Endothelial cell of umbilical vein (primary cell): Measurements from ENCODE around the gene RAB12. TPM values are rescaled to one million over a fixed set of nuclear protein-coding genes. Genes with fewer than 3 reads are reported as not detected.

Source experiments
- BruUV-seq: library from RNA; stranded (reverse); fragments of 400-500 nt; replicated peaks from 2 replicates; lab custom pipeline; 2021; lab: Mats Ljungman, UMichigan
- CTCF ChIA-PET: fragments of 300-600, 350-600 bp; sonication (Branson Sonifier 250); formaldehyde crosslinking; loops from one replicate; lab custom pipeline; 2021; ENCODE audit warnings: antibody characterized with exemption, inconsistent platforms; lab: Charles Lee
- POLR2A ChIA-PET: fragments of 300-600, 350-600 bp; sonication (Branson Sonifier 250); formaldehyde crosslinking; loops from one replicate; lab custom pipeline; 2021; ENCODE audit warnings: antibody characterized with exemption, inconsistent platforms; lab: Charles Lee
- DNase-seq: peaks from one replicate; pipeline ENCODE4 v3.0.0-alpha.2; 2011; ENCODE audit warnings: low read depth, low spot score
- FAIRE-seq: peaks from 2 replicates; lab custom pipeline; 2011; peaks lifted over from hg19 to GRCh38; lab: Jason Lieb, UNC
- H2AFZ ChIP-seq: 2 replicates; pipeline ENCODE4 v1.6.0; 2012; ENCODE audit warnings: low read depth, low read length, control low read depth, inconsistent platforms
- H3K27ac ChIP-seq: 2 replicates; pipeline ENCODE4 v1.5.1; 2011; ENCODE audit warnings: low read depth, mild to moderate bottlenecking, control low read depth, low read length, moderate library complexity; ENCODE audit not compliant: insufficient read depth
- H3K27me3 ChIP-seq, 2 experiments: 2 replicates each; pipeline versions ENCODE4 v1.6.0 to v1.6.1; 2011; ENCODE audit warnings: low read length in 2 of 2, mixed read lengths in 1 of 2; ENCODE audit not compliant: control insufficient read depth in 2 of 2, insufficient read depth in 2 of 2
- H3K36me3 ChIP-seq, 2 experiments: 2 replicates in 1 of 2; 3 replicates in 1 of 2; pipeline ENCODE4 v1.5.1; 2011; ENCODE audit warnings: low read length in 2 of 2, mild to moderate bottlenecking in 1 of 2, moderate library complexity in 1 of 2; ENCODE audit not compliant: control insufficient read depth in 2 of 2, insufficient read depth in 2 of 2; ENCODE audit errors: extremely low read depth in 1 of 2
- H3K4me1 ChIP-seq: 3 replicates; pipeline ENCODE4 v1.5.1; 2011; ENCODE audit warnings: mild to moderate bottlenecking, low read length; ENCODE audit not compliant: control insufficient read depth, insufficient read depth; ENCODE audit errors: extremely low read depth
- H3K4me2 ChIP-seq: 2 replicates; pipeline ENCODE4 v1.6.1; 2011; ENCODE audit warnings: low read length, control low read depth, mixed read lengths; ENCODE audit not compliant: insufficient read depth
- H3K4me3 ChIP-seq, 3 experiments: fragments of 200-600 bp in 1 of 3; sonication (generic), shearing (Covaris generic) in 1 of 3; replicated peaks in 1 of 3; 2 replicates each; pipeline ENCODE4 v1.5.1; 2011 to 2016; ENCODE audit warnings: control low read depth in 3 of 3, low read length in 3 of 3, mild to moderate bottlenecking in 2 of 3, inconsistent platforms in 1 of 3, low read depth in 1 of 3, moderate library complexity in 1 of 3; ENCODE audit not compliant: insufficient read depth in 1 of 3
- H3K79me2 ChIP-seq: 2 replicates; pipeline ENCODE4 v1.6.0; 2012; ENCODE audit warnings: low read length, inconsistent platforms; ENCODE audit not compliant: control insufficient read depth, insufficient read depth
- H3K9ac ChIP-seq: replicated peaks from 2 replicates; pipeline ENCODE3; 2011; ENCODE audit warnings: low read length, control low read depth; ENCODE audit not compliant: insufficient read depth; ENCODE audit errors: extremely low read depth
- H3K9me1 ChIP-seq: replicated peaks from 3 replicates; pipeline ENCODE4 v1.6.0; 2011; ENCODE audit warnings: mild to moderate bottlenecking, low read length; ENCODE audit not compliant: control insufficient read depth, insufficient read depth; ENCODE audit errors: extremely low read depth
- H3K9me3 ChIP-seq: replicated peaks from 2 replicates; pipeline ENCODE4 v1.5.1; 2012; ENCODE audit warnings: low read length, inconsistent platforms; ENCODE audit not compliant: control insufficient read depth, insufficient read depth
- H4K20me1 ChIP-seq: replicated peaks from 2 replicates; pipeline ENCODE3; 2011; ENCODE audit warnings: mild to moderate bottlenecking, low read length; ENCODE audit not compliant: control insufficient read depth, insufficient read depth; ENCODE audit errors: extremely low read depth
- CTCF ChIP-seq, 2 donors: IDR thresholded peaks; 1 replicate in 1 of 2; 2 replicates in 1 of 2; pipeline ENCODE4 v1.5.1; 2011; ENCODE audit warnings: low read length in 2 of 2, mild to moderate bottlenecking in 2 of 2, moderate library complexity in 2 of 2, control low read depth in 1 of 2, inconsistent platforms in 1 of 2, low read depth in 1 of 2; ENCODE audit not compliant: insufficient read depth in 1 of 2; ENCODE audit errors: extremely low read depth in 1 of 2
- EZH2 ChIP-seq: IDR thresholded peaks from 2 replicates; pipeline ENCODE4 v1.6.1; 2012; ENCODE audit warnings: borderline replicate concordance, low read depth, mild to moderate bottlenecking, moderate library complexity, low read length, inconsistent platforms; ENCODE audit not compliant: severe bottlenecking
- FOS ChIP-seq: IDR thresholded peaks from 2 replicates; pipeline ENCODE4 v1.6.1; 2011; ENCODE audit warnings: mild to moderate bottlenecking, low read length, moderate library complexity, borderline replicate concordance; ENCODE audit not compliant: insufficient read depth
- GATA2 ChIP-seq: IDR thresholded peaks from 2 replicates; pipeline ENCODE4 v1.7.0; 2011; ENCODE audit warnings: low read depth, mild to moderate bottlenecking, moderate library complexity, mixed read lengths, low read length; ENCODE audit not compliant: insufficient read length, insufficient read depth
- JUN ChIP-seq: IDR thresholded peaks from 2 replicates; pipeline ENCODE4 v1.6.1; 2011; ENCODE audit warnings: borderline replicate concordance, low read depth; ENCODE audit not compliant: insufficient read length, insufficient read depth
- MAX ChIP-seq: IDR thresholded peaks from 2 replicates; pipeline ENCODE4 v1.6.1; 2011; ENCODE audit not compliant: insufficient read depth, insufficient read length
- MYC ChIP-seq: IDR thresholded peaks from one replicate; pipeline ENCODE4 v1.6.1; 2011; ENCODE audit warnings: mild to moderate bottlenecking, low read depth, low read length
- POLR2A ChIP-seq: IDR thresholded peaks from 2 replicates; pipeline ENCODE4 v1.6.1; 2012; ENCODE audit warnings: low read depth, mild to moderate bottlenecking, control low read depth, low read length
- POLR2AphosphoS5 ChIP-seq: IDR thresholded peaks from 2 replicates; pipeline ENCODE4 v1.6.1; 2012; ENCODE audit warnings: low read depth, mild to moderate bottlenecking, control low read depth, low read length, moderate library complexity; ENCODE audit not compliant: insufficient read depth
- dilution Hi-C: fragments of 300-500 bp; cut with MboI; formaldehyde crosslinking; loops from one replicate; pipeline ENCODE4 v1.15.0; 2019; ENCODE audit warnings: low sequenced_read_pairs; ENCODE audit not compliant: extremely low pct_ligation_motif_present
- intact Hi-C: fragments of 100-400 bp; cut with micrococcal nuclease; formaldehyde crosslinking; loops from one replicate; pipeline ENCODE4 v1.10.0; 2022
- polyA plus RNA-seq, 4 experiments: library from polyadenylated mRNA; depleted of rRNA in 3 of 4; stranded (reverse) in 3 of 4; unstranded in 1 of 4; fragments of >200 nt; gene quantifications; 2 replicates each; pipeline versions ENCODE4 v1.2.1 to v1.2.3, GENCODE V29; 2011 to 2012; ENCODE audit warnings: missing spikeins in 1 of 4
- total RNA-seq: library from RNA; stranded (reverse); gene quantifications from 2 replicates; pipeline ENCODE4 v1.2.3, GENCODE V29; 2021

Gene RAB12
- total and polyA plus RNA-seq, 2 donors (not counting 3 experiments of a cell fraction or from before 2014, with no cell fraction given): 11.5 to 42.0 TPM

- Histone ChIP-seq H3K9me3 (no peaks in the 10 kb centered on the region), H4K20me1 (peaks cover 9% of the 10 kb centered on the region), H3K9me1 (no peaks in the 10 kb centered on the region), H3K9ac (no peak overlapping the region), H3K36me3 (peaks cover 0 to 3% of the 10 kb centered on the region in 2 experiments), H2AFZ (no peak overlapping the region), H3K4me3 (no peak overlapping the region), H3K4me2 (no peak overlapping the region), H3K79me2 (peaks cover 98% of the 10 kb centered on the region), H3K27me3 (no peaks in the 10 kb centered on the region), H3K27ac (no peak overlapping the region), H3K4me1 (peaks cover 11% of the 10 kb centered on the region)
- DNase-seq (no peak), FAIRE-seq (no peak)
- intact Hi-C loops (no loop called here), dilution Hi-C loops (no loop called here)
- BruUV-seq: no TSS peak
- CTCF ChIA-PET: interaction anchor here (2.3 kb wide), 1 partner anchor 10 kb away, joined by 14 read pairs; no protein-coding TSS in a partner anchor
- no peak for TF ChIP-seq FOS
- no peak for TF ChIP-seq POLR2AphosphoS5
- TF ChIP-seq CTCF (IDR thresholded peaks at IDR 0.05; ENCODE audit: extremely low read depth in 1 of 2, insufficient read depth in 1 of 2, low read depth in 1 of 2, low read length in 2 of 2): no peak
- TF ChIP-seq EZH2: no peak
- no peak for TF ChIP-seq POLR2A
- no peak for TF ChIP-seq MYC
- no peak for TF ChIP-seq GATA2
- TF ChIP-seq MAX: no peak
- TF ChIP-seq JUN: no peak
- POLR2A ChIA-PET: no interaction called here
Measured at GRCh38 chr18:8614875-8615274, 5.6 kb downstream of the RAB12 start.
